AG08395 (cell line): ENCODE data around the gene VGF.

Experiments used
- DNase-seq: peaks from one replicate; pipeline ENCODE4 v3.0.0; 2012; ENCODE audit warnings: mixed read lengths, low spot score

The VGF gene

GRCh38 chr7:101185258-101185839 is 20.0 kb upstream of the VGF start:
- peak; percentile 54 for DNase-seq

GRCh38 chr7:101180130-101180755 is 14.9 kb upstream of the VGF start, which contains the start of gene NAT16:
Gene NAT16, minus strand, starts transcription at chr7:101180293. Its CDS starts 5,486 bp downstream, at chr7:101174807.
- no peak for DNase-seq

- no peak for DNase-seq
These were observed 14.3 kb upstream of the VGF start for GRCh38 chr7:101179713-101180112.

- no peak for DNase-seq
These were observed 13.7 kb upstream of the VGF start for GRCh38 chr7:101179117-101179516.

- DNase-seq: no peak
These were observed 12.3 kb upstream of the VGF start for GRCh38 chr7:101177644-101178043.

GRCh38 chr7:101175664-101176063 is 10.3 kb upstream of the VGF start:
- DNase-seq: no peak

GRCh38 chr7:101174322-101174854 is 9.0 kb upstream of the VGF start:
- DNase-seq: no peak

- DNase-seq: peak; percentile 66
These were observed 8.4 kb upstream of the VGF start for GRCh38 chr7:101173752-101174244.

GRCh38 chr7:101172854-101173751 is 7.7 kb upstream of the VGF start:
- DNase-seq: peak; percentile 90

GRCh38 chr7:101172005-101172853 is 6.9 kb upstream of the VGF start:
- no peak for DNase-seq

- no peak for DNase-seq
These were observed 6.1 kb upstream of the VGF start for GRCh38 chr7:101171442-101171837.

- no peak for DNase-seq
These were observed 5.5 kb upstream of the VGF start for GRCh38 chr7:101170617-101171441.

- peak; percentile 64 for DNase-seq
These were observed 4.6 kb upstream of the VGF start for GRCh38 chr7:101169838-101170551.

- DNase-seq: no peak
These were observed 3.9 kb upstream of the VGF start for GRCh38 chr7:101169110-101169837.

- DNase-seq: no peak
These were observed 3.2 kb upstream of the VGF start for GRCh38 chr7:101168412-101169049.

- DNase-seq: no peak
These were observed 2.5 kb upstream of the VGF start for GRCh38 chr7:101167645-101168411.

- no peak for DNase-seq
These were observed 1.7 kb upstream of the VGF start for GRCh38 chr7:101166909-101167644.

GRCh38 chr7:101166648-101166908 is 1.2 kb upstream of the VGF start:
- no peak for DNase-seq
